Measurements from ENCODE around the gene WNT11.
A peak's percentile ranks its signal among the peaks of the same experiment; 100 is the strongest.

Gene WNT11

DNA sequence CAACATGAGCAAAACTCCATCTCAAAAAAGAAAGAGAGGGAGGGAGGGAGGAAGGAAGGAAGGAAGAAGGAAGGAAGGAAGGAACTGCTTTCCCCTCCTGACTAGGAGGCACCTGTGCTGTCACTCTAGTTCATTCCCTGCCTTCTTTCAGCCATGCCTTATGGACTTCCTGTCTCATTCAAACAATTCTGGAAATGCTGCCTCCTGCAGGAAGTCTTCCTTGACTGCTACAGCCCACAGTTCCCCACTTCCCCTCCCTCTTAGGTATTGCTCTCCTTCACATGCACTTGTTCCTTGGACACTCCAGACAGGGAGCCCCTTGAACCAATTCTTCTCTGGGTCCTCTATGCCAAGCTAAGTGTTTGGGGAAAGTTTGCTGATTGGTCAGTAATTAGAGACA, 31.6 kb upstream of the WNT11 start:
- no peak for DNase-seq (ENCODE audit: low read depth)

DNA sequence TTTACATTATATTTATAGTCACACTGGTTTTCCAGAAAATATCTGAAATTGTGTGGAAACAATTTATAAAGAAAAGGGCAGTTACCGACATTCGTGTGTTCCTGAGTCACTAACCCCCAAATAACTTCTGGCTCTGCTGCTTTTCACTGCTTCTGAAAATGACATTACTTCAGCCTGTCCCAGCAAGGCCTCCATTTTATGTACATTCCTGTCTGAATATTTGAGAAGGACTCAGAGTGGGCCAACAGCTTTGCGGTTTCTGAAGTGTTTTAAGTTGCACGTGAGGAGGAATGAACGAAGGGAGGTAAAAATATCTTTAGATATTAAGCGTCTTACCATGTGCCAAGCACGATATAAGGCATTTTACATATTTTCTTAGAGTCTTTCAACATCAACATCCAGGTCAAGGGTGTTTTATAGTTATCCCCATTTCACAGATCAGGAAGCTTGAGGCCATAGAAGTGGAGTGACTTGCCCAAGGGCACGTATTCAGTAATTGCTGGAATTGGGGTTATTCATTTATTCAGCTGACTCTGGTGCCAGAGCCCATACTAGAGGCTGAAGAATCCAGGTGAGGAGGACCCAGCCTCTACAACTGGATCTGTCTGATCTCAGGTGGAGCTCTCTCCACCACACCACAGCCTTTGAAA, 30.8 kb upstream of the WNT11 start:
- DNase-seq (ENCODE audit: low read depth), result no peak

DNA sequence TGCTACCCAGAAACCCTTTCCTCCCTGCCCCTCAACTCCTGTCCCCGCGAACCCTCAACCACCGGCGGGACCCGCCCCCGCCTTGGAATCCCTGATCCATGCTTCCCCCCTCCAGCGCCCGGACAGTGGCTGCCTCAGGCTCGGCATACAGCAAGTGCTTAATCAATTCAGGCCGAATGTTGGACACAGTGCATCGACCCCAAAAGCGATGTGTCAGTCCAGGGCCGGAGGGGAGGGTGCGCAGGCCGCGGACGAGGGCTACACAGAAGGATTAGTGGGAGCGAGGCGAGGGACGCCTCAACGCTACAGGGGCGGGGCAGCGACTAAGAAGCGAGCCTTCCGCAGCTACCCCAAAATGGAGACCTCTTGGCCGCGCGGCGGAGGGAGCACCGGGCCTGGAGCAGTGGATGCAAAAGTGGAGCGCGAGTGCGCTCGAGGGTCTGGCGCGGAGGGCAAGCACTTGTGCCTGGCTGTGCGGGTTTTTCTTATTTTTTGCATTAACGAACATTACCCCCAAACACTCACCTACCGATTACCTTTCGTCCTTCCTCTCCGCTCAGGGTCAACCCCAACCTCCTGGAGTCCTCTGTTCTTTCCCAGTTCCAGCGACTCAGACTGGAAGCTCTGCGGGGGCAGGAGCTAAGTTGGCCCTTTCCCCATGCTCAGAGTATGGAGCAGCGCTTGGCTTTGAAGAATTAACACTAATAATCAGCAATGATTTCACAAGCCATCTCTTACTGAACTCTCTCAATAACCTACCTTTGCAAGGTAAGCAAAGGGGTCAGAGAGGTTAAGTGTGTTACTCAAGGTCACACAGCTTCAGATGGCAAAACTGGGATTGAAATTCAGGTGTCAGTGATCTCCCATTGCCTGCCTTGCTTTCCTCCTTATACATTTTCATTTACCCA, 30.0 kb upstream of the WNT11 start:
- no peak for DNase-seq (ENCODE audit: low read depth)

DNA sequence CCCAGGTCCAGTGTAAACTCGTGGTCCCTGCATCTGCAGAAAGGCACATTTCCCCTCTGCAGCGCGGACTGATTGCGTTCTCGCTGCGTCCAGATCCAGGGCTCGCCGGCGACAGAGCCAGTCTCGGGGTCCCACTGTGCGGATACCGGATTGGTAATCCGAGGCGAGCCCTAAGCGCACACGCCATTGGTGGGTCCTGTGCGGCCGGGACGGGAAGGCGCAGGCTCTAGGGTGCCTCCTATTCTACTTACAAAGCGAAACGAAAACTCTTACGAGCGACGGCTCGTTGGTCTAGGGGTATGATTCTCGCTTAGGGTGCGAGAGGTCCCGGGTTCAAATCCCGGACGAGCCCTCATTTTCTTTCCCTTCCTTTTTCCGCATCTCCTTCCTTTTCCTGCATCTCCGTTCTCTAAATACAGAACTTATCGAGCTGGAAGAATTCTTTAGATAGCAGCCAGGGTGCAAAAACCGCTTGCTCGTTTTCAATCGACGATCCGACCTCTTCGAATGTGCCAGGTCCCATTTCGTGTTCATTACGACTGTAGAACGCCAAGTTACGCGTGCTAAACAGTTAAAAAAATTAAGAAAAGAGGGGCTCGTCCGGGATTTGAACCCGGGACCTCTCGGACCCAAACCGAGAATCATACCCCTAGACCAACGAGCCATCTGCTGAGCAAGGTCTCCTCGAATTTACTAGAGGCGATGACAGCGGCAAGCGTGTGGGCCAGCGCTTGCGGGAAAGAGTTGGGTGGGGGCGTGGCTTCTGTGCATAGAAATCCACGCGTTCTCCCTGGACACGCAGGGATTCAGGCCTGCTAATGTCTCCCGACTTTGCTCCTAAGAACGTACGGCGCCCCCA, 29.2 kb upstream of the WNT11 start:
- peak; percentile 78 for DNase-seq (ENCODE audit: low read depth)

DNA sequence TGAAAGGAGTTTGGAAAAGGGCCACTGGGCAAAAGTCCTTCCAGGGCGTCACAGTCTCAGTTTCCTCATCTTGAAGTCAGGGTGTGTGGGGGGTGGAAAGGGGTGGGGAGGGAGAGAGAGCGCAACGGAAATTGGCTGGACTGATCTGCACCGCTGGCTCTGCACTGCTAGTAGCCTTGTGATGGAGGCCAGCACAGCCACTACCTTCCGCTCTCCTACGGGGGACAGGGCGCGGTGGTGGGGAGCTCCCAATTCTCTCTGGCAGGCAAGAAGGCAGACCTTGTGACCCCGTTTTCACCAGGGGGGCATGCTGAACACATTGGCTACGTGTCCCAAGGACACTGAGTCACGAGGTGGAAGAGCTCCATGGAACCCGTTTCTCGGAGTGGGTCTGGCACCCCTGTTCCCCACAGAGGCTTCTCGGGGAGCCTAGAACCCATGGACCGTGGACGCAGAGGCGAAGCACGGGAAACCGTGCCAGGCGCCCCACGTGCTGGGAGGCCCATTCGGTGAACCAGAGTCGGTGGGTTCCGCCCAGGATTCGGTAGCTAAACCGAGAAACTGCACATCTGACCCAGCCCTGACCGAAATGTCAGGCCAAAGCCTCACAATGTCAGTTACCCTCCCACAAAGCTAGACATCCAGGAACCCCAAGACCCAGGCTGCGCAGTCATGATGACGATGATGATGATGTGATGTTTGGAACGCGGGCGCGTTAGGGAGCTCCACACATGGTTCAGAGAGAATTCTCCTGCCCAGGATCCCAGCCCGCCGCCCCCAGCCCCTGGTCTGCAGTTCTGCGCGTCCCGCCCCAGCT, 28.3 kb upstream of the WNT11 start:
- no peak for DNase-seq (ENCODE audit: low read depth)

DNA sequence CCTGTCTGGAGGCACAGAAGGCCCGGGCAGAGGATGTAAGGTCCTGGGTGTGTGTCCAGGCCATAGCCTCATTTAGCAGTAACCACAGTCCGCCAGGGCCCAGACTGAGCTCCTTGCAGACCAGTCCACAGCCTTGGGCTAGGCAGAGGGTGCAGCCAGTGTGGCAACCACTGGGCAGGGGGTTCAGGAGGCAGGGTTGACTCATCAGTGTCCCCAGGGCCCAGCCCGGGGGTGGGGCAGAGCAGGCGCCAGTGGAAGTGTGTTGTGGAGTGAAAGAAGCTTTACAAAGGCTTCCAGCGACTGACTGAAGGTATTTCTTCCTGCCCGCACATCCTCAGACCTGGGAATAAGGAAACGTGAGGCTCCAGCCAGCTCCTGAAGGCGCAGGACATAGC, 27.7 kb upstream of the WNT11 start:
- DNase-seq (ENCODE audit: low read depth), result no peak

DNA sequence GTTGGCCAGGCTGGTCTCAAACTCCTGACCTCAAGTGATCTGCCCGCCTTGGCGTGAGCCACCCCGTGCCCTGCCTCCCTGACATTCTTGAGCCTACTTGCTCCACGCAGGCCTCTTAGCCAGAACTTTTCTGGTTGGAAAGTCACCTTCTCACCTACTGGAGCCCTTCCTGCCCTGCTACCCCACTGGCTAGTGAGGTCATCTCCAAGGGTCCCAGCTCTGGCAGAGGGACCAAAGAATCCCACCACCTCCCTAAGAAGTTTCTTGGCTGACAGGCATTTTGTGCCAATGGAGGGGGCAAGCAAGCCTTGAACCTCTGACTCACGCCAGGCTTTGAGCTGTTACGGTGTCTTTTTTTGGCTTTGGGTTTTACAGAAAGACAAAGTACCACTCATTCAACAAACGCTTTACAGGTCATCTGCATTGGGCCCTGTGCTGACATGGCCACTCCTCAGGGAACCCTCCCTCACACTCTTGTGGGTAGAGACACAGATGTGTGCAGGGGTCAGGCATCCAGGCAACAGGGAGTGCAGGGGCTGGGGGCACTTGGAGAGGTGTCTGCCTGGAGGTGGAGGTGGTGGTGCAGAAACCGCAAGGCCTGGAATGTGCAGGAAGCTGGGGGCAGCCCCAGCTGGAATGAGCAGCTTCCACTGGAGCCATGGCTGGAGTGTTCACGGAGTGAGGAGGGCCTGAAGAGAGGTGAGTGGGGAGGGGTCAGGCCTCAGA, 27.1 kb upstream of the WNT11 start:
- no peak for DNase-seq (ENCODE audit: low read depth)

DNA sequence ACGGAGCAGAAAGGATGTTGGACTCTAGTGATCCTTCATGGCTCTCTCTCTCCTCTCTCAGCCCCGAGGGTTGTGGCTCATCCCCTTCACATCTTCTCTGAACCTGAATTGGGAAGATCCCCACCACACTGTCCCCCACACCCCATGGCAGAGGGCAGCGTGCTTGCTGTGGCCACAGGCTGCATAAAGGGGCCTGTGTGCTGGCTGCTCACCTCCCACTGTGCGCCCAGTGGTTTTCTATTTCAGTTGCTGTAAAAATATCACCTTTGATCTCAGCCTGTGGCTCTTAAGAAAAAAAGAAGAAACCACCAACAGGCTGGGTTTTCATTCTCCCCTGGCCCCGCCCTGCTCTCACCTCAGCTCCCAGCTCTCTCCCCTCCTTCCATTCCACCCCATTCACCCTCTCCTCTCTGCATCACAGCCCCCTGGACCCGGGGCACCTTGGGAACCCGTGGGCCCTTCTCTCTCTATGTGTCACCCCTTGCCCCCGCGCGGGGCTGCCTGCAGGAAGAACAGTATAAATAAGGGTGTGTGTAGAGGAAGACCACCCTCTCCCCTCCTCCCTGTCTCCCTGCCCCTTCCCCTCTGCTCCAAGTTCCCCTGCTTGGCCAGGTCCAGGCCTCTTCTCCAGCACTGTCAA, 25.8 kb upstream of the WNT11 start:
- DNase-seq (ENCODE audit: low read depth), result no peak

DNA sequence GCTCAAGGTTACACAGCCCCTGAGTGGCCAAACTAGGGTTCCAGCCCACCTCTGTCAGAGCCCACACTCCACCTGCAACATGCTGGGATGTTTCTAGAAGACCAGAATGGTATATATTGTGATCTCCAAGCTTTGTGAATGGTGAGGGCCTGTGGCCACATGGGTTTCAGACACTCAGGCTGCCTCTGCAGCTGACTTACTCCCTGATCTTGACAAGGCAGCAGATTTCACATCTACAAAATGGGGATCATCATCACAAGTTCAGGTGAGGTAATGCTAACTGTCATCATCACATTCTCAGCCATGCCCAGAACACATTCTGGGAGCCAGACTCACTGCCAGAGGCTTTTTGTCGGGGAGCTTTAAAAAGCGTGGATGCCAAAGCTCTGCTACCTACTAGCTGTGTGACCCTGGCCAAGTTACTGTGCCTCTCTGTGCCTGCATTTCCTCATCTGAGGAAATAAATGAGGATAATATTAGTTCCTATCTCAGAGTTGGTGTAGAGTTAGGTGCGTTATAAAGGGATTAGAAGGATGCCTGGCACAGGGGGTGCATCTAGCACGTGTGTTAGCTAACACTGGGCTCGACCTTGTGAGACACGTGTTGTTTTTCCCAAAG, 24.9 kb upstream of the WNT11 start:
- no peak for DNase-seq (ENCODE audit: low read depth)

DNA sequence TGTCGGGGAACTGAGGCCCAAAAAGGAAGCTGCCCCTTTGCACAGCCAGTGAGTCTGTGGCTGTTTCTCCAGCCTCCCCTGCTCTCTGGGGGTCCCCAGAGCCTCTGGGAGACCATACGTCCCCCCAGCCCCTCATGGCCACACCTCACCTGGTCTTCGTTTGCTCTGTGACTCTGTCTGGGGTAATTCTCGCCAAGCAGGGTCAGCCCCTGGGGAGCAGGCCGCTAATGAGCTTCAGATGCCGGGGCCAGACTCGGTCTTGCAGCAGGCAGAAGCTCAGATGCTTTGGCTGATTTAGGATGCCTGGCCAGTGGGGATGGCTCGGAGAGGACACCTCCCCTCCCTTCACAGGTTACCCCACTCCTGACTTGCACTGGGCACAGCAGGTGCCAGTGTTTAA, 24.1 kb upstream of the WNT11 start:
- no peak for DNase-seq (ENCODE audit: low read depth)

DNA sequence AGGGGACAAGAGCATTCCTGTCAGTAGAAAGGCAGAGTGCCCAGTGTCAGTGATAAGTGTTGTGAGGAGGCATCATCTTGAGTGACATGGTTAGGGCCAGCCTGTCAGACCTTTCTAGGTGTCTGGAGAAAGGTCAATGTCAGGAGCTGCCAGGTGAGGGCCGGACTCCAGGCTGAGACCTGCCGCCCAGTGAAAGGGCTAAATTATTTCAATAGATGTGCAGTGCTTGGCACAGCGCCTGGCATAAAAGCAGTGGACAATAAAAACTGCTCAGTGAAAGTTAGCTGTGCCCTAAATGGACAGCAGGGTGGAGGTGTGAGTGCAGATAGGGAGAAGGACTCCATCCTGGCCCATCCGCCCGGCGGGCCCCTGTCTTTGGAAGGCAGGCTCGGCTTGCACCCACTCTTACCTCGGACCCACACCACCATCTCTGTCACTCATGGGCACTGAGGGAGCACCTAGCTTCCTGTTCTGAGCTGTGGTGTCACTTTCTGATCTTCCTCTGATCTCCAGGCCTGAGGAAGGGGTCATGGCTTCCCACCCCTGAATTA, 23.5 kb upstream of the WNT11 start:
- DNase-seq (ENCODE audit: low read depth), result no peak

DNA sequence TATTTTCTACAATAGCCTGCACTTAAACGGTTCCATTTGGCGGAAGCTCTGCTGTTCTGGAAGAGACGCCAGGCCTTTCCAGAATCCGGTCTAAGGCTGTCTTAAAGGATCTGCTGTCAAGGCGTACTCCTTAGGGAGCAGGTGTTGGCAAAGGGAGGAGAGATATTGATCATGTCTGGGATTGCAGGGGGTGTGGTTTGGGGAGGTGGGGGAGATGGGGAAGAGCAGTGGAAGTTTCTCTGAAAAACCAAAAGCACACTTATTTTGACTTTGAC, 22.5 kb upstream of the WNT11 start:
- no peak for DNase-seq (ENCODE audit: low read depth)

DNA sequence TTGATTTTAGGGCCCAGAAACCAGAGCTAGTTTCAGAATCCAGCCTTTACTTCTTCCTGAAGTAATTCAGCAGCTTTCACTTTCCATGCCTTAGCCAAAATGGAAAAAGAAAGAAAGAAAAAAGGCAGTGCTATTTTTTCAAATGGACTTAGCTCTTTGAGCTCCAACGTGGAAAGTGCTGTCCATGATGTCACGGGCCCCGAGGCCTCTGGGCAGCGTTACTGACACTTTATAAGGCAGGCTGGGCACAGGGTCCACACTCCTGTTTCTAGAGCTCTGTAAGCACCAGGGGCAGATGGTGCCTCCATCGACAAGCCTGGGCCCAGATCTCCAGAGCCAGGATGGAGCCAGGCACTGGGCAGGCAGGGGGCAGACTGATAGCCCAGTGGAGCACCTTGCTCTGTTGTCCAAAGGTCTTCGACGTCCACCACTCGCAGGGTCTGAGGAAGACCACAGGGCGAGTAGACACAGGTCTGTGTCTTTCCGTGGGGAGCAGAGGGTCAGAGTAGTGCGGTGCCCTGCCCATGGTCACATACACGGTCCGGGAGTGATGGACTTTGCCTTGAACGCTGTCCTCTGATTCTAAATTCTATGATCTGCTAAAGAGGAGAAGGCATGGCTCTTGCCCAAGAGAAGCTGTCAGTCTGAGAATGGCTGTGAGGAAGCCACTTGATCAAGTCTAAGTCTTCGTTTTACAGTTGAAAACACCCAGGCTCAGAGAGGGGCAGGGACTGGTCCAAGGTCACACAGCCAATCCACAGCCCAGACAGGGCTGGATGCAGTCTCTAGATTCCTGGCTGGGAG, 22.0 kb upstream of the WNT11 start:
- DNase-seq (ENCODE audit: low read depth), result no peak

DNA sequence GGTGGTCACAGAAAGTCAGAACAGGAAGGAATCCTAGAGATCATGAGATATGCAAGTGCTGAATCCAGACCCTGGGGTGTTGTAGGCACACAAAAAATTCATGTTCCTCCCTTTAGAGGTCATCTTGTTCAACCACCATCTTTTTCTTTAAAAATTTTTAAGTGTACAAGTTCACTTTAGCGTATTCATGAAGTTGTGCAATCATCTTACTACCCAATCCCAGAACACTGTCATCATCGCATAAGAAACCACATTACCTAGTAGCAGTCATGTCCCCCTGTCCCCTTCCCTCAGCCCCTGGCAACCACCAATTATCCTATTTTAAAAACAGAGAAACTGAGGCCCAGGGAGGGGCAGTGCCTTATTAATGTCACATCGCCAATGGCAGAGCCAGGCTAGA, 20.3 kb upstream of the WNT11 start:
- no peak for DNase-seq (ENCODE audit: low read depth)

DNA sequence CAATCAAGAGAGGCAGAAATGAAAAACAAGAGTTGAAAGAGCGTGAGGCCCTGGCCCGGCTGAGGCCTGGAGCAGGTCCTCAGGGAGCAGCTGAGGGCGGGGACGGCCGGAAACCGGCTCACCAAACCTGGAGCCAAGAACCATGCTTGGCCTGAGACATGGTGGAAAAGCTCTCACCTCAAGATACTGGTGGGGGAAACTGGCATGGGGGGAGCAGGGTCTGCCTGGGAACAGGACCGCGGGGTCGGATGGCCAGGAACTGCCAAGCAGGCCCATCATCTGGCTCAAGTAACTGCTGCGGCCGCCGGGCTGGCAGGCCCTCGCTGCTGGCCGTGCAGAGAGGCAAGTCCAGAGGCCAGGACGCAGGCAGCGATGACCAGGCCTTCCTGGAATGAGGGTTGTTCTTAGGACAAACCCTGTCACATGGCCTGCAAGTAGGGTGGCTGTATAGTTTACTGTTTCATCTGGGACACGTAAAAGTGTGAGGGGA, 18.9 kb upstream of the WNT11 start:
- DNase-seq (ENCODE audit: low read depth), result no peak

DNA sequence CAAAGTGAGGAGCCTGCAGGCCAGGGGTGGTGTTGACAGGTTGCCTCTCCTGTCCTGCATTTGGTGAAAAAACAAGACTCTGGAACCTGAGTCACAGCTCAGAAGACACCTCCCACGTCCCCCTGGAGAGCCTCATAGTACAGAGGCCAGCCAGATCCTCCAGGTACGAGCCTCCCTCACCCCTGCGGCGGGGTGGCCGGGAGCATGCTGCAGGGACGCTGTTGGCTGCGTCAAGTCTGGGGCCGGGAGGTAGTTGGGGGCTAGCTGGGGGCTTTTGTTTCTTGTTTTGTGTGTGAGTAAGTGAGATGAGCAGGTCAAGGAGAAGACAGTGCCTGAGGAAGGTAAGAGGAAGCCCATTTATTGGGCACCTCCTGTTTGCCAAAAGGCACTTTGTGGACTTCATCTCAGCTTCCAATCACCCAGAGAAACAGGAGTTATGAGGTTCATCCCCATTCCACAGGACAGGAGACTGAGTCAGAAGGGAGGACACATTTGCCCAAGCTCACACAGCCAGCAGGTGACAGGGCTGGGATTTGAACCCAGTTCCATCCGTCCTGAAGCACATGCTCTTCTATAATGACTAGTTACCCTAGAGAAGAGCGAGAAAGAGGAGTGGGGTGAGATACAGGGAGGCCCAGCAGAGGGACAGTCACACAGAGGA, 18.3 kb upstream of the WNT11 start:
- no peak for DNase-seq (ENCODE audit: low read depth)

DNA sequence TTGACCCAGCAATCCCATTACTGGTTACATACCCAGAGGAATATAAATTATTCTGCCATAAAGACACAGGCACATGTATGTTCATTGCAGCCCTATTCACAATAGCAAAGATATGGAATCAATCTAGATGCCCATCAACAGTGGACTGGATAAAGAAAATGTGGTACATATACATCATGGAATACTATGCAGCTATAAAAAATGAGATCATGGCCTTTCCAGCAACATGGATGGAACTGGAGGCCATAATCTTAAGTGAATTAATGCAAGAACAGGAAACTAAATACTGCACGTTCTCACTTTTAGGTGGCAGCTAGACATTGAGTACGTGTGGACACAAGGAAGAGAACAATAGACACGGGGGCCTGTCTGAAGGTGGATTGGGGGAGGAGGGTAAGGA, 15.1 kb upstream of the WNT11 start:
- no peak for DNase-seq (ENCODE audit: low read depth)

DNA sequence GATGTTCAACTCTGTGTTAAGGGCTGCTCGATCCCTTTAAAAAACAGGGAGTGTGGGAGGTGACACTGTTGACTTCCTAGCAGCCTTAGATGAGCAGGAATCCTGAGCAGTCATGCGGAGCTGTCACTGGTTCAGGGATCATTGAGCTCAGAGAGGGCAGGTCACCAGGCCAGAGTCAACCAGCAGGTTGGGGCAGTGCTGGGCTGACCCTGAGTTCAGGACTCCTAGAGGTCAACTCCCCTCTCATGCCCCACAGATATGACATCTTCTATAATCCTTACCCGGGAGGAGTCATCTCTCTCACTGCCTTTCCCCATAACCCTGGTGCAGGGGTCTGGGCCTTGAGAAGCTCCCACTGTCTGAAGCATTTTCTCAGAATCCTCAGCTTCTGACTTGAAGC, 12.9 kb upstream of the WNT11 start:
- no peak for DNase-seq (ENCODE audit: low read depth)

Measured in activated T-helper 1 cell treated with Interleukin-2 at 50 U/mL for 16 hours (primary cell).